SU-DHL-6 (cell line): ENCODE results near the gene CCDC141.

Source experiments
- H2AFZ ChIP-seq: fragments of 200-600 bp; sonication (generic); 2 replicates; pipeline ENCODE4 v1.6.1; 2014; ENCODE audit warnings: low read depth, mild to moderate bottlenecking, moderate library complexity, mixed read lengths, antibody characterized with exemption, low read length; ENCODE audit not compliant: severe bottlenecking
- H3F3A ChIP-seq: fragments of 200-600 bp; shearing (Covaris generic); 2 replicates; pipeline ENCODE4 v1.6.0; 2016; ENCODE audit warnings: antibody characterized with exemption, mild to moderate bottlenecking; ENCODE audit not compliant: insufficient read depth
- H3K27ac ChIP-seq: fragments of 200-600 bp; sonication (generic); 2 replicates; pipeline ENCODE4 v1.5.1; 2016; ENCODE audit warnings: low read depth, mild to moderate bottlenecking, low read length, moderate library complexity, mixed read lengths
- H3K27me3 ChIP-seq: fragments of 200-600 bp; sonication (generic), shearing (Covaris generic); 2 replicates; pipeline ENCODE4 v1.6.0; 2014; ENCODE audit warnings: mild to moderate bottlenecking, low read length
- H3K36me3 ChIP-seq: fragments of 200-600 bp; sonication (generic); 2 replicates; pipeline ENCODE4 v1.6.1; 2014; ENCODE audit warnings: mild to moderate bottlenecking, low read length, mixed read lengths
- H3K4me2 ChIP-seq: fragments of 300-600, 200-600 bp; shearing (Covaris generic), sonication (generic); 2 replicates; pipeline ENCODE4 v1.6.0; 2014; ENCODE audit warnings: low read length, low read depth, mild to moderate bottlenecking; ENCODE audit not compliant: poor library complexity, severe bottlenecking
- H3K4me3 ChIP-seq: fragments of 200-600 bp; sonication (generic); 2 replicates; pipeline ENCODE4 v1.5.1; 2014; ENCODE audit warnings: antibody characterized with exemption, low read length, mild to moderate bottlenecking, mixed read lengths; ENCODE audit not compliant: insufficient read depth, poor library complexity, severe bottlenecking
- H3K79me2 ChIP-seq: fragments of 200-600 bp; sonication (generic); 2 replicates; pipeline ENCODE4 v1.6.1; 2014; ENCODE audit warnings: mild to moderate bottlenecking, low read length, moderate library complexity; ENCODE audit not compliant: insufficient read depth
- H3K9ac ChIP-seq: fragments of 200-600 bp; sonication (generic); 2 replicates; pipeline ENCODE4 v1.7.0; 2014; ENCODE audit warnings: mild to moderate bottlenecking, low read length
- H3K9me2 ChIP-seq: fragments of 200-600 bp; sonication (generic); replicated peaks from 2 replicates; pipeline ENCODE4 v1.6.1; 2014; ENCODE audit warnings: low read length; ENCODE audit not compliant: insufficient read depth
- H3K9me3 ChIP-seq: fragments of 200-600 bp; sonication (generic); 2 replicates; pipeline ENCODE4 v1.6.1; 2014; ENCODE audit warnings: low read length, mixed read lengths; ENCODE audit not compliant: insufficient read depth
- H4K20me1 ChIP-seq: fragments of 200-600 bp; sonication (generic); 2 replicates; pipeline ENCODE4 v1.6.1; 2014; ENCODE audit warnings: low read depth, mild to moderate bottlenecking, antibody characterized with exemption, low read length, moderate library complexity, mixed read lengths
- CTCF ChIP-seq: fragments of 200-600 bp; sonication (generic); IDR thresholded peaks from one replicate; pipeline ENCODE4 v1.5.1; 2017; ENCODE audit warnings: antibody characterized with exemption, mild to moderate bottlenecking, low read length, moderate library complexity; ENCODE audit not compliant: insufficient read depth, poor library complexity, severe bottlenecking
- EZH2phosphoT487 ChIP-seq: fragments of 200-600 bp; sonication (generic), shearing (Covaris generic); conservative IDR thresholded peaks from 2 replicates; pipeline ENCODE4 v1.6.1; 2018; ENCODE audit warnings: mild to moderate bottlenecking, antibody characterized with exemption, low read length, moderate library complexity, mixed read lengths

The CCDC141 gene

GRCh38 chr2:178891959-178892485, 157.9 kb downstream of the CCDC141 start:
- Histone ChIP-seq H3K27me3 (no peaks in the 10 kb centered on the region), H3K9ac (no peak overlapping the region), H3K27ac (no peak overlapping the region), H3K9me3 (no peaks in the 10 kb centered on the region), H3K4me3 (no peak overlapping the region), H3F3A (no peaks in the 10 kb centered on the region), H2AFZ (no peak overlapping the region), H3K79me2 (no peaks in the 10 kb centered on the region), H3K4me2 (no peak overlapping the region), H4K20me1 (no peaks in the 10 kb centered on the region), H3K9me2 (no peaks in the 10 kb centered on the region), H3K36me3 (no peaks in the 10 kb centered on the region)
- TF ChIP-seq EZH2phosphoT487 (no peak), CTCF (no peak)

GRCh38 chr2:178891265-178891958, 158.5 kb downstream of the CCDC141 start:
- no peaks in the 10 kb centered on the region for H3K9me3 ChIP-seq
- no peak overlapping the region for H3K4me2 ChIP-seq
- no peak overlapping the region for H3K9ac ChIP-seq
- H3K36me3 ChIP-seq: no peaks in the 10 kb centered on the region
- no peak overlapping the region for H2AFZ ChIP-seq
- H3K27me3 ChIP-seq: no peaks in the 10 kb centered on the region
- no peaks in the 10 kb centered on the region for H3K9me2 ChIP-seq
- no peaks in the 10 kb centered on the region for H4K20me1 ChIP-seq
- H3K79me2 ChIP-seq: no peaks in the 10 kb centered on the region
- H3K4me3 ChIP-seq: no peak overlapping the region
- no peak overlapping the region for H3K27ac ChIP-seq
- H3F3A ChIP-seq: no peaks in the 10 kb centered on the region
- TF ChIP-seq CTCF: peak; percentile 82
- TF ChIP-seq EZH2phosphoT487: no peak

- Histone ChIP-seq H3K27me3 (no peaks in the 10 kb centered on the region), H3K79me2 (no peaks in the 10 kb centered on the region), H3K27ac (no peak overlapping the region), H3K9me3 (no peaks in the 10 kb centered on the region), H4K20me1 (no peaks in the 10 kb centered on the region), H3K9ac (no peak overlapping the region), H3K9me2 (no peaks in the 10 kb centered on the region), H3F3A (no peaks in the 10 kb centered on the region), H3K36me3 (no peaks in the 10 kb centered on the region), H2AFZ (no peak overlapping the region), H3K4me3 (no peak overlapping the region), H3K4me2 (no peak overlapping the region)
- TF ChIP-seq EZH2phosphoT487 (no peak), CTCF (no peak)
Observed at GRCh38 chr2:178886006-178886405, 163.9 kb downstream of the CCDC141 start.
